A549 (cell line): Measurements from ENCODE around the gene ABLIM1.

ENCODE experiments used
- CHD2 ChIP-seq: fragments of 150-350 bp; IDR thresholded peaks from 2 replicates; pipeline ENCODE4 v1.6.1; 2014; ENCODE audit warnings: low read length; ENCODE audit not compliant: partially characterized antibody
- CTCF ChIP-seq: fragments of >200 bp; sonication (Bioruptor Twin); formaldehyde crosslinking; IDR thresholded peaks from 3 replicates; pipeline ENCODE4 v1.5.1; 2016
- KDM1A ChIP-seq: fragments of 200-600 bp; sonication (generic); IDR thresholded peaks from 2 replicates; pipeline ENCODE4 v1.6.1; 2016; ENCODE audit warnings: low read depth, mild to moderate bottlenecking
- MAZ ChIP-seq: fragments of 150-350 bp; IDR thresholded peaks from 2 replicates; pipeline ENCODE4 v1.6.1; 2014; ENCODE audit warnings: antibody characterized with exemption, low read depth, low read length, borderline replicate concordance
- NR3C1 ChIP-seq: fragments of >200 bp; sonication (Bioruptor Twin); formaldehyde crosslinking; IDR thresholded peaks from 3 replicates; pipeline ENCODE4 v1.6.1; 2017
- PBX3 ChIP-seq: IDR thresholded peaks from 2 replicates; pipeline ENCODE4 v1.6.1; 2012
- POLR2A ChIP-seq: IDR thresholded peaks from 2 replicates; pipeline ENCODE4 v1.6.1; 2012; ENCODE audit warnings: mild to moderate bottlenecking, low read length

GRCh38 chr10:114646426-114646825 lies 11.6 kb downstream of the ABLIM1 start:
- TF ChIP-seq NR3C1 (no peak), KDM1A (no peak), CTCF (no peak), MAZ (no peak), CHD2 (no peak), PBX3 (no peak), POLR2A (no peak)
